Middle frontal gyrus (tissue), 1 donor: ENCODE data around the gene HTR3C.
"Not testable (repeated sequence)": the region's sequence is repeated elsewhere in the genome, so short reads cannot be mapped to it uniquely, and the experiment has no call there.

Experiments
- DNase-seq: peaks from one replicate; pipeline ENCODE4 v3.0.0-alpha.2; 2015; ENCODE audit warnings: low spot score; ENCODE audit errors: extremely low spot score

The HTR3C gene

GRCh38 chr3:184052767-184053166, at the start of gene HTR3C:
Gene HTR3C, plus strand, starts transcription at chr3:184053047. Its CDS starts 34 bp downstream, at chr3:184053081.
- no peak for DNase-seq

GRCh38 chr3:184003187-184003967, 49.5 kb upstream of the HTR3C start:
- no peak for DNase-seq

- no peak for DNase-seq
Observed at GRCh38 chr3:184004476-184004875, 48.4 kb upstream of the HTR3C start.

- no peak for DNase-seq
Observed at GRCh38 chr3:184005941-184006507, 46.8 kb upstream of the HTR3C start.

GRCh38 chr3:184007143-184007813, 45.6 kb upstream of the HTR3C start:
- not testable (repeated sequence) for DNase-seq

- no peak for DNase-seq
Observed at GRCh38 chr3:184008161-184008560, 44.7 kb upstream of the HTR3C start.

- DNase-seq = no peak
Observed at GRCh38 chr3:184011230-184011876, 41.5 kb upstream of the HTR3C start.

GRCh38 chr3:184011937-184012889, 40.6 kb upstream of the HTR3C start:
- no peak for DNase-seq

GRCh38 chr3:184015381-184016019, 37.3 kb upstream of the HTR3C start:
- no peak for DNase-seq

- DNase-seq = no peak
Observed at GRCh38 chr3:184016169-184016570, 36.7 kb upstream of the HTR3C start.

- DNase-seq = no peak
Observed at GRCh38 chr3:184016811-184017671, 35.8 kb upstream of the HTR3C start.

GRCh38 chr3:184017672-184018423, 35.0 kb upstream of the HTR3C start, which contains the start of gene ABCC5:
Gene ABCC5, minus strand, starts transcription at chr3:184017884. Its CDS starts 3,492 bp downstream, at chr3:184014392.
- peak; percentile 94 for DNase-seq

- no peak for DNase-seq
Observed at GRCh38 chr3:184018424-184018973, 34.3 kb upstream of the HTR3C start.

- DNase-seq = no peak
Observed at GRCh38 chr3:184022323-184022722, 30.5 kb upstream of the HTR3C start.

- DNase-seq = not testable (repeated sequence)
Observed at GRCh38 chr3:184025256-184025655, 27.6 kb upstream of the HTR3C start.

- DNase-seq = not testable (repeated sequence)
Observed at GRCh38 chr3:184028275-184028890, 24.5 kb upstream of the HTR3C start.

GRCh38 chr3:184029443-184029842, 23.4 kb upstream of the HTR3C start:
- DNase-seq = no peak

GRCh38 chr3:184030536-184030935, 22.3 kb upstream of the HTR3C start:
- no peak for DNase-seq
